DMS114 treated with DMSO at 0.1 percent for 48 hours (cell line): Measurements from ENCODE around the gene ZBTB7C.

ENCODE experiments used
- DNase-seq: peaks from one replicate; lab custom pipeline; 2025; ENCODE audit not compliant: unreplicated experiment; lab: John Stamatoyannopoulos, UW

The ZBTB7C gene

DNA sequence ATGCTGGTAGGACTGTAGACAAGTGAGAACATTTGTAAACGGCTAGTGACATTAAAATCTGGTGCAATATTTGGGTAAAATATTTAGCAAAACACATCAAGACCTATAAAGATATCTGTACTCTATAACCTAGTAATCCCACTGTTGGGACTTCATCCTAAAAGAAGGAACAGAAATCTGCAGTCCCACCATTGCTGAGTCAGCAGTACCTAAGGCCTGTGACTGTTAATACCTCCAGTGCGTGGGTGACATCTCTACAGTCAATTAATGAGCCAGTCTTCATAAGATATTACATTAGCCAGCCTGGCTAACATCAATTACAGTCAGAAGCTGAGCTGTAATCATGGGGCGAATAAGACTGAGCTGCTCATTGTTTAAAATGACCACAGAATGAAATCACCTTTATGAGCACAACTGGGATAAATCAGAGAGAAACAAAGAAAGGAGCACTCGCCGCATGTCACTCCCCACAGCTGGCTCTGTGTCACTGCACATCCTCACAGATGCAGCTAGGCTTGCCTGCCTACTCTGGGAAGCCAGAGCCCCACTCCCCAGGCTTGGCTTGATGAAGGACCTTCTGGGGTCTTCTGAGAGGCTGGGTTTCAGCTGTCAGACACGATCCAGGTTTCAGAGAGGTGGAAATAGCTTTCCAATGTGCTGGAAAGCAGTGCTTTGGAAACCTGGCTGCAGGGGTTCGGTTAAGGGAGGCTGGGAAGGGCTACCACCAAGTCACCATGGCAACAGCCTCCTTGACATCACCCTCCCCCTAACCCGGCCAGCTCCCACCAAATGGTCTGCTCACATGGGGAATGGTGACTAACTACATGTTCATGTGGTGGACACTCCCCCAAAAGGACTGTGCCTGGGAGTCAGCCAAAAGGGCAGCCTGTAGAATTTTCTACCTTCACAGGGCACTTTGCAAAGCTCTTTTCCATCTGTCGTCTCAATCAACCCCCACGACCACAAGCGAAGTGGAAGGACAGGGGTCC, 145.0 kb downstream of the ZBTB7C start:
- DNase-seq = no peak

GRCh38 chr18:48263192-48263853, 145.9 kb downstream of the ZBTB7C start:
- no peak for DNase-seq

DNA sequence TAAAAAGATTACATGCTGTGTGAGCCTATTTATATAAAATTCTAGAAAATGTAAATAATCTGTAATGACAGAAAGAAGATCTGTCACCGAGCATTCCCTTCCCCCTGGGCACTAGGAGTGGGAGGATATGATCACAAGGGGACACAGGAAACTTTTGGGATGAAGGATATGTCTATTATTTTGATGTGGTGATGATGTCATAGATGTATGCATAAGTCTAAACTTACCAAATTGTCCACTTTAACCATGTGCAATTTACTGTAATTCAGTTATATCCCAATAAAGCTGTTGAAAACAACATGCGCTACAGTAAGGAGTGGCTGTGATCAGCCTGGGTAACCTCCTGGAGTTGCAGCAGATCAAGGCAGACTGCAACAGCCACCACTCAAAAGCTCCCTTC, 148.9 kb downstream of the ZBTB7C start:
- DNase-seq = no peak

GRCh38 chr18:48256848-48257247, 152.3 kb downstream of the ZBTB7C start:
- DNase-seq = no peak

DNA sequence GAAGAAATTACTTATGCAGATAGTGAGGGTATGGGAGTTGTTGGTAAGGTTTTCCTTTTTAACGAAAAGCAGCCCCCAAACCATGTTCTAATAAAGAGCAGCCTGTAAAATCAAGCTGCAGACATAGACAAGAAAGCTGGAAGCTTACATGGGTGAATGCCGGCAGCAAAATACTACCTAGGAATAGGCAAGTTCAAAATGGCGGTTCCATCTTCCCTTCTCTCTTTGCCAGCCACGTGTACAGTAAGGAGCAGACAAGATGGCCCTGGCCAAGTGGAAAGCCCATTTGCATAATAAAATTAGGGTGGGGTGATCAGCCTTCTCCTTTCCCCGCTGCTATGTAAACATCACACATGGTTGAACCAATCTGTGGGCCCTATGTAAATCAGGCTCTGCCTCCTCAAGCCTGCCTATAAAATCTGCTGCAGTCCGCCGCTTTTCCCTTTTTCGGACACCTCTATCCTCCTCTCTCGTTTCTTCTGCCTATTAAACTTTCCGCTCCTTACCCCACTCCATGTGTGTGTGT, 155.0 kb downstream of the ZBTB7C start:
- DNase-seq = no peak

DNA sequence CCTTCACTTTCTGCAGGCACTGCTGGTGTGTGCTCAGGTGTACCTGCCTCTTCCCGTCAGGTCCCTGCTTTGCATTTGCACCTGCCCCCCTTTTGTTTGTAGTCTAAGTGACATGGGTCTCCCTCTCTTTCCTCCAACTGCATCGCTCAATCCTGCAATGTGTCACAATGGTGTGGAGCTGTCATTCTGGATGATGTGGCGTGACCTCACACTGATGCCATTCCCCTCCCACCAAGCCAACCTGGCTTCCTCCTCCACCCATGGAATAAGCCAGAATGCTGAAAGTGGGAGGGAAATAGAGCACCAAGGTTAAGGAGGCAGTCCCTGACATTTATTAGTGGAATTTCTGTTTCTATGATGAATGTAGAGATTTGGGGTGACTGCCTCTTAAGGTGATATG, 156.7 kb downstream of the ZBTB7C start:
- DNase-seq = no peak

DNA sequence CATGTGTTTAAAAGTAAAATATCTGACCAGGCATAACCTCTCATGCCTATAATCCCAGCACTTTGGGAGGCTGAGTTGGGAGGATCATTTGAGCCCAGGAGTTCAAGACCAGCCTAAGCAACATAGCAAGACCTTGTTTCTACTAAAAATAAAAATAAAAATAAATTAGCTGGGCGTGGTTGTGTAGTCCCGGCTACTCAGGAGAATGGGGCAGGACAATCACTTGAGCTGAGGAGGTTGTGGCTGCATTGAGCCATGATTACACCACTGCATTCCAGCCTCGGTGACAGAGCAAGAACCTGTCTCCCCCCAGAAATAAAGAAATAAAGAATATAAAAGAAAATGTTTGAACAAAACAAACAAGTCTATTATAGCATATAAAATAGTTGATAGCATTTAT, 158.3 kb downstream of the ZBTB7C start:
- DNase-seq = no peak

- DNase-seq = no peak
Observed at GRCh38 chr18:48250362-48250907, 158.7 kb downstream of the ZBTB7C start.

DNA sequence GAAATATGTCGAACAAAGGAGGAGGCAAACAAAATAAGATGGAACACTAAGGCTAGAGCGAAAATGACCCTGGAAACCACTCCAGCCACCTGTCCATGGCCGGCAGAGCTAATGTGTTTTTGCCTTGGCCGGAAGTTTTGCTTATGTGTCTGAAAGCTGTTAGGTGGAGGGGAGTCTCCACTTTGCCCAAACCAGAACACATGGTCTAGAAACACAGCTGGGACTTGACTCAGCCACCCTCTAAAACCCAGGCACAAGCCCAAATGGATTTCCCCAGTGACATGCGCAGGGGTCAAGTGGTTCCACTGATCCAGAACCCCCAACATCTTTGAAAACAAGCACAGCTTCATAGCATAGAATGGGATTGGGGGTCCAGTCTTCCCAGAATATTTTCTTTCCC, 159.3 kb downstream of the ZBTB7C start:
- DNase-seq = no peak

GRCh38 chr18:48244530-48244929, 164.7 kb downstream of the ZBTB7C start:
- DNase-seq = no peak

DNA sequence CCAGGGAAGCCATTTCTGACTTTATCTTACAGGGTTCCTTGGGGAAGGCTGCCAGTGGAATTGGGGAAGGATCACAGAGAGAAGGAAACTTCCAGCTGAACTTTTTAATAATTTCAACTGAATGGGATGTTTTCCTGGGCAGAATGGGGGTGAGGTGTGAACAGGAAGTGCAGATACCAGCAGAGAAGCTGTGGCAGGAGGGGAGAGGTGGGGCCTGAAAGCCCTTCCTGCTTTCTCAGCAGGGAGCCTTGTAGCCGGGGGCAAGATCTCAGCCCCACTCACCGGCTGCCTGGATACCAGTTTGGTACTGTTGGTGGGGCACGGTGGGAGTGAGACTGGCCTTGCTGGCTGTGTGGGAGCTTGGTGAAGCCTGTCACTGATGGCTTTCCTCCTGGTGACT, 170.5 kb downstream of the ZBTB7C start:
- no peak for DNase-seq

- no peak for DNase-seq
Observed at GRCh38 chr18:48238206-48238605, 171.0 kb downstream of the ZBTB7C start.

- DNase-seq = no peak
Observed at GRCh38 chr18:48236822-48237221, 172.4 kb downstream of the ZBTB7C start.

DNA sequence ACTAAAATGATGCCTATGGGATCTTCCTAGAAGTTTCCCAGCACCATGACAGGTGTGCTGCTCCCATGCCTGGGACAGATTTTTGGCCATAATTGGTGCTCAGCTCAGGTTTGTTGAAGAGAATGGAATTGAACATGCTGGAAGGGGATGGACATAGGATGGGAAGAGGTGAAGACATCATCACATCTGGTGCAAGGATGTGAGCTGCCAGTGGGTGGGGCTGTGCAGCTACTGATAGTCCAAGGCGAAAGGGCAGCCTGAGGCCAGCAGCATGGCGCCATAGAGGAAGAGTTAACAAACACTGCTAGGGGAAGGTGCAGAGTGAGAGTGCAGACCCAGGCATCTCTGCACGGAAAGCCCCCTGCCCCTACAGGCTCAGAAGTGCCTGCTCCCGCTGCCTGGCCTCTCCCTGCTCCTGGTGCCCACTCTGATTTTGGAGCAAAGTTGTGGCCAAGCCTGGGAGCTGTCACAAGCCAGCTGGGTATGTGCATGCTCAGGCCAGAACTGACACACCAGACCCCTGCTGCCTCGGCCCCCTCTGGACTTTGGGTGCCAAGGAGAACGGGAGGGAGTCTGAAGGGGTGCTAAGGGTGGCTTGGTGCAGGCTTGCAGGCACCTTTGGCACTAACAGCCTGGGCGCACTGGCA, 178.6 kb downstream of the ZBTB7C start:
- no peak for DNase-seq

- no peak for DNase-seq
Observed at GRCh38 chr18:48229552-48229981, 179.6 kb downstream of the ZBTB7C start.

DNA sequence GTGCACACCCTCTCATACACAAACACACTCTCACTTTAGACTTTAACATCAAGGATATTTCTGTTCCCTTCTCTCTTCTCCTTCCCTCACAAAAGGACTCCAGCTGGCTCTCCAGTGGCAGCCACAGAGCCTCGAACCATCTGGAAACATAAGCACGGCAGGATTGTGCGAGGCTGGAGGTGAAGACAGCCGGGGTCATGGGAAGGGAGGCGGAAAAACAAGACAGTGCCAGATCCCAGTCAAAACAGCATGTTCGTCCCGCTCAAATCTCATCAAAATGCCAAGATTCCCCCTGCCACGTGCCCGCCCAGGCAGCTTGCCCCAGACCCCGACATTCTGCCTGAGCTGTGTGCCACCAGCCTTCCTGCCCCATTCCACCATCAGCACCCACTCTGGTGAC, 180.3 kb downstream of the ZBTB7C start:
- no peak for DNase-seq

- no peak for DNase-seq
Observed at GRCh38 chr18:48228301-48228715, 180.9 kb downstream of the ZBTB7C start.

- no peak for DNase-seq
Observed at GRCh38 chr18:48227206-48227605, 182.0 kb downstream of the ZBTB7C start.

GRCh38 chr18:48226401-48226800, 182.8 kb downstream of the ZBTB7C start:
- DNase-seq = no peak

DNA sequence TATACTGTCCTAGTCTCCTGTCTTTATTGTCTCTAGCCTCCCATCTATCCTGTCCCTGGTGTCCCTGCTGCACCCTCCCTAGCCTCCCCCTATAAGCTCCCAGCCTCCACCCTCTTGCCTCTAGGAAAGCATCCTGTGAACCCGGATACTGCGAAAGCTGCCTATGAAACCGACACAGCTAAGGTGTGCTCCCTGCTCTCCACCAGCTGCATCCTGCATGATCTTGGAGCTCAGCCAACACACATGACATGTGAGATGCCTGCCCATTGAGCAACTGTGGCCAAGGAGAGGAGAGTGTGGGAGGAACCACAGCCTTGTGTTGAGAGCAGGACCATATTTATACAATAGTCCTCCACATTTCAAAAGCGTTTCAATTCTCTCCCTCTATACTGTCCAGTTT, 187.1 kb downstream of the ZBTB7C start:
- no peak for DNase-seq

DNA sequence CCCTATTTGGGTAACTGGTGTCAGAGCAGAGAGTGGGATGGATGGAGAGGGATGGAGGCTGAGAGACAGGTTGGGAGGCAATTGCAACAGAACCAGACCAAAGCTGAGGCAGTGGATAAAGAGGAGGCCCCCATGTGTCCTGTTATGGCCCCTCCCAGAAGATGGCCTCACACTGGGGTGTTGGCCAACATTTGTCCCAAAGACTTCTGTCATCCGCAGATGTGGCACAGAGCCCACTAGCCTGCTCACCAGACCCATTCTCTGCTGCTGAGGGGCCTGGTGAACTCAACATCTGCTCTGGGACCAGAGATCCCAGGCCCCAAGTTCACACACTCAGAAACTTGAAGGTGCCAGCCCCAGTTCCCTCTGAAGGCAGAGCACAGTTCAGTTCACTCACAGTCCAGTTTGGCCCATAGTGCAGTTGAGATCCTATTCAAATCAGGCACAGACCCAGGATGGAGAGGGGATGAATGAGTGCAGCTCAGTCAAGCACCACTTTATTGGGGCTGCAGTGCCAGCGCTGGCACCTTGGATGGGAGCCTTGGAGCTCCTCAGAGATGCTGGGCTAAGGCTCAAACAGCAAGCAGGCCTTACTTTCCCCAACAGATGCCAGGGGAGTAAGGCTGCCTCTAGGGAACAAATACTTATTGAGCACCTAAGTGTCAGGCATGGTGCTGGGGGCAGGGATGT, 189.2 kb downstream of the ZBTB7C start:
- no peak for DNase-seq
